H4 (cell line): ENCODE data around the gene RTL3. TPM values are rescaled to one million over a fixed set of nuclear protein-coding genes. Genes with fewer than 3 reads are reported as not detected.

Source experiments
- DNase-seq: peaks from one replicate; pipeline ENCODE4 v3.0.0-alpha.2; 2015; ENCODE audit warnings: low spot score
- total RNA-seq: library from RNA; depleted of rRNA; stranded (reverse); fragments of >200 nt; shearing (Covaris generic); gene quantifications from 2 replicates; pipeline ENCODE4 v1.2.3, GENCODE V29; 2014; rRNA removed

RTL3 gene
- total RNA-seq, 1 experiment from 2014 or later = not detected

GRCh38 chrX:78619834-78620233, 39.3 kb downstream of the RTL3 start:
- no peak for DNase-seq

DNA sequence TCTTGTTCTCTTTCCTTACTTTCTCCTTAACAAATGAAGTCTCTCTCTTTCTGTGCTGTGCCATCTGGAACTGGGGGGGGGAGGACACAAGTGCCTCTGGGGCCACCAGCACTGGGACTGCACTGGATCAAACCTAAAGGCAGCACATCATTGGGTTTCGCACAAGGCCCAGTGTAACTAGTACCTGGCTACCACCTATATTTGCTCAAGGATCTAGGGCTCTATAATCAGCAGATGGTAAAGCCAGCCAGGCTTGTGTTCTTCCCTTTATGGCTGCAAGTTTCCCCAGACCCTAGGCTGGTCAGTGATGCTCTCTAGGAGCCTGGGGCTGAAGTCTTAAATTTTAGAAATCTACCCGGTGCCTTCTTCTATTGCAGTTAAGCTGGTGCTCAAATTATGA, 40.1 kb downstream of the RTL3 start:
- DNase-seq = no peak

DNA sequence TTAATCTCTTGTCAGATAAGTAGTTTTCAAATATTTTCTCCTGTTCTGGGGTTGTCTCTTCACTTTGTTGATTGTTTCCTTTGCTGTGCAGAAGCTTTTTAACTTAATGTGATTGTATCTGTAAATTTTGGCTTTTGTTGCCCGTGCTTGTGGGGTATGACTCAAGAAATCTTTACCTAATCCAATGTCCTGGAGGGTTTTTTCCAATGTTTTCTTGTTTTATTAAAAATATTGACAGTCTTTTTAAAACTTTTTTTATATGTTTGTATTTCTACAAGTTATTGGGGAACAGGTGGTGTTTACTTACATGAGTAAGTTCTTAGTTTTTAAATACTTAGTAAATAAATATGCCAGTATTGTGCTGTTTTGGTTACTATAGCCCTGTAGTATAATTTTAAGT, 44.9 kb downstream of the RTL3 start:
- DNase-seq = no peak

Other genes with a start within 250 kb of the RTL3 start
- 0.08 TPM in 1 of 2 replicates, not detected in the other for gene LPAR4, start 88.4 kb upstream of the RTL3 start, total RNA-seq